Chondrocyte (in vitro differentiated cells): ENCODE results near the gene TSPAN2. TPM values are rescaled to one million over a fixed set of nuclear protein-coding genes. Genes with fewer than 3 reads are reported as not detected.

Experiments used
- DNase-seq: peaks from one replicate; pipeline ENCODE4 v3.0.0; 2021; ENCODE audit warnings: mixed read lengths, low spot score
- H3K27ac Mint-ChIP-seq: one replicate; pipeline ENCODE4 v1.8.0; 2021; ENCODE audit warnings: mild to moderate bottlenecking, moderate library complexity, mixed read lengths; ENCODE audit not compliant: unreplicated experiment
- H3K27me3 Mint-ChIP-seq: 2 replicates; pipeline ENCODE4 v1.8.0; 2021; ENCODE audit warnings: low read depth, mixed read lengths
- H3K36me3 Mint-ChIP-seq: 2 replicates; pipeline ENCODE4 v1.8.0; 2021; ENCODE audit warnings: low read depth, mixed read lengths
- H3K4me1 Mint-ChIP-seq: 2 replicates; pipeline ENCODE4 v1.8.0; 2021; ENCODE audit warnings: low read depth, mild to moderate bottlenecking, mixed read lengths
- H3K4me3 Mint-ChIP-seq: one replicate; pipeline ENCODE4 v1.8.0; 2021; ENCODE audit warnings: mild to moderate bottlenecking, moderate library complexity, mixed read lengths; ENCODE audit not compliant: unreplicated experiment
- H3K9me3 Mint-ChIP-seq: 2 replicates; pipeline ENCODE4 v1.8.0; 2021; ENCODE audit warnings: low read depth, mixed read lengths
- long read RNA-seq: library from polyadenylated mRNA; stranded (forward); transcript quantifications from one replicate; pipeline ENCODE4 v2.0.0, GENCODE V29; 2021
- total RNA-seq: library from RNA; stranded (reverse); gene quantifications from 3 replicates; pipeline ENCODE4 v1.2.1, GENCODE V29; 2021
- TF ChIP-seq, protein P1 (sequence below): fragments of 200-600 bp; sonication (generic); IDR thresholded peaks from 2 replicates; pipeline ENCODE4 v1.5.0; 2021; ENCODE audit warnings: antibody characterized with exemption, mild to moderate bottlenecking, moderate library complexity

TSPAN2 gene
- total RNA-seq, result 218 to 498 TPM (median 227 TPM) in 3 replicates
- long read RNA-seq, transcript TSPAN2-202 (8 exons, 3,177 nt), result major isoform, 316 of 385 reads
- long read RNA-seq, transcript TSPAN2-203 (7 exons, 671 nt), result minor isoform, 20 of 385 reads
- long read RNA-seq, partial matches to known transcripts, result 4 of 385 reads
- long read RNA-seq, other reads (novel, unspliced or antisense), result 41 of 385 reads

DNA sequence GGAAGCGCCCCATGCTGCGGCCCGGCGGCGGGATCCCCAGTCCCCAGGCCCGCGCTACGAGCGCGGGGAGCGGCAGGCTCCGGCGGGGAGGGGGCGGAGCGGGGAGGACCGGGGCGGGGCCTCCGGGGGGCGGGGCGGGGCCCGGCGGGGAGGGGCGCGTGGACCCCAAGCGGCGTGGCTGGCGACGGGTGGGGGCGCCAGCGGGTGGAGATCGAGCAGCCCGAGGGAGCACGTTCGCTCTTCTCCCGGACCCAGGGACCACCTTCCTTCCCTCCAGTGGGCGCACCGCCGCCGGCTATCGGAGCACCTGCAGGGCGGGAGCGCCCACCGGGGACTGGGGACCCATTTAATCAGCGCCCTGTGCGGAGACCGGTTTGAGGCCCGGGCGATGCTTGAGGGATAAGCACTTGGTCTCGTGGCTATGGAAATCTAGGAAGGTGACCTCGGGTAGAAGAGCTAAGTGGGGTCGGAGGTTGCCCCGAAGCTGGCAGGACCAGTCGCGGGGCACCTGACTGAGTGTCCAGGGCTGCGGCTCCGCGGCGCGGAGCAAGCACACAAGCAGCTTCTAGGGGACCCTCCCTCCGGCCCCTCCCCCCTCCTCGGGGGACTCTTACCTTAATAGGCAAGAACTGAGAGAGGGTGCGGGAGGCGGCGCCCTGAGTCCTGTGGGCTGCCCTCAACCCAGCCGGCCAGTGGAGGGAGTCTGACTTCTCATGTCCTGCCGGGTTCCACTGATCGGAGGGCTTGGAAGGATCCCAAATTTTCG is at the start of gene TSPAN2:
TSPAN2 (minus strand) TSS at position 84 of the 766 bp plus-strand sequence; CDS start at position 13, 71 bp downstream.
- Mint-ChIP-seq H3K4me3 (peak within 1 kb of the TSS; percentile 84), H3K36me3 (peaks cover 2% of the 10 kb centered on the region), H3K27me3 (no peaks in the 10 kb centered on the region), H3K4me1 (peaks cover 73% of the 10 kb centered on the region), H3K9me3 (peaks cover 5% of the 10 kb centered on the region), H3K27ac (peak within 1 kb of the TSS; percentile 93)
- TF ChIP-seq, protein P1, sequence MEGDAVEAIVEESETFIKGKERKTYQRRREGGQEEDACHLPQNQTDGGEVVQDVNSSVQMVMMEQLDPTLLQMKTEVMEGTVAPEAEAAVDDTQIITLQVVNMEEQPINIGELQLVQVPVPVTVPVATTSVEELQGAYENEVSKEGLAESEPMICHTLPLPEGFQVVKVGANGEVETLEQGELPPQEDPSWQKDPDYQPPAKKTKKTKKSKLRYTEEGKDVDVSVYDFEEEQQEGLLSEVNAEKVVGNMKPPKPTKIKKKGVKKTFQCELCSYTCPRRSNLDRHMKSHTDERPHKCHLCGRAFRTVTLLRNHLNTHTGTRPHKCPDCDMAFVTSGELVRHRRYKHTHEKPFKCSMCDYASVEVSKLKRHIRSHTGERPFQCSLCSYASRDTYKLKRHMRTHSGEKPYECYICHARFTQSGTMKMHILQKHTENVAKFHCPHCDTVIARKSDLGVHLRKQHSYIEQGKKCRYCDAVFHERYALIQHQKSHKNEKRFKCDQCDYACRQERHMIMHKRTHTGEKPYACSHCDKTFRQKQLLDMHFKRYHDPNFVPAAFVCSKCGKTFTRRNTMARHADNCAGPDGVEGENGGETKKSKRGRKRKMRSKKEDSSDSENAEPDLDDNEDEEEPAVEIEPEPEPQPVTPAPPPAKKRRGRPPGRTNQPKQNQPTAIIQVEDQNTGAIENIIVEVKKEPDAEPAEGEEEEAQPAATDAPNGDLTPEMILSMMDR, result peak; percentile 67
- DNase-seq, result peak; percentile 98

DNA sequence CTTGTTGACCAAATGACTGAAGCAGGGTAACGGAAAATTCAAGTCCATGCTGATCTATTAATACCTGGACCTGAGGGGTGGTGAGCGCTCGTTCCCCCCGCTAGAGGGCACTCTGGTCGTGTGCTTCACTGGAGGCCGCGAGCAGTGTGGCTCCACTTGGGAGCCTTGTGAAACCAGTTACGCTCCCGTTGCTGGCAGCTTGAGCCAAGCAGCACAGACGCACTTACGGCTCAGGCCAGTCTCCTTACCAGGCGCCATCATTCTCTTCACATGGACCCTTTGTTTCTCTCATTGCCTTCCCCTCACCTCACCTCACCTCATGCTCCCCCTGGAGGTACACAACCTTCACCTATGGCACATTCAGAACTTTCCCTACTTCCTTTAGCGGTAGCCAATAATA is 49.7 kb upstream of the TSPAN2 start:
- Mint-ChIP-seq H3K36me3 (no peaks in the 10 kb centered on the region), H3K4me3 (no peak overlapping the region), H3K9me3 (peaks cover under 1% of the 10 kb centered on the region), H3K27ac (peak overlapping the region; percentile 11), H3K27me3 (no peaks in the 10 kb centered on the region), H3K4me1 (peaks cover 85% of the 10 kb centered on the region)
- TF ChIP-seq, protein P1, result peak; percentile 94
- no peak for DNase-seq

DNA sequence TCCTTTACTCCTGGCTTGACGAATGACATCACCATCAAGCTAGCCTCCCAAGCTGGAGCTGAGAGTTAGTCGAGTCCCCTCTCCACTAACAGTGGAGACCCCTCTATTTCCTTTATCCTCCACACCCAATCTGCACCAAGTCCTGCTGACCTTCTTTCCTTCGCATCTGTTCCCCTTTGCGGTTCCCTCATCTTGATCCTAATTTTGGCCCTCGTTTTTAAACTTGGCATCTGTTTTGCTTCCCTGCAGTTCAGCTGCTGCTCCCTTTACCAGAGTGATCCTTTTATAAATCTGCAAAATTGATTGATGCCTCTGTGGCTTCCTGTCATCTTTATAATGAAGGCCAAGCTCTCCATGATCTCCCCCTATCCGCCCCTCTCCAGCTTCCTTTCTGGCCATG is 49.0 kb upstream of the TSPAN2 start:
- TF ChIP-seq, protein P1, result no peak
- H3K9me3 Mint-ChIP-seq, result peaks cover 3% of the 10 kb centered on the region
- no peak overlapping the region for H3K27ac Mint-ChIP-seq
- no peaks in the 10 kb centered on the region for H3K27me3 Mint-ChIP-seq
- no peak overlapping the region for H3K4me3 Mint-ChIP-seq
- no peaks in the 10 kb centered on the region for H3K36me3 Mint-ChIP-seq
- H3K4me1 Mint-ChIP-seq, result peaks cover 89% of the 10 kb centered on the region
- no peak for DNase-seq

DNA sequence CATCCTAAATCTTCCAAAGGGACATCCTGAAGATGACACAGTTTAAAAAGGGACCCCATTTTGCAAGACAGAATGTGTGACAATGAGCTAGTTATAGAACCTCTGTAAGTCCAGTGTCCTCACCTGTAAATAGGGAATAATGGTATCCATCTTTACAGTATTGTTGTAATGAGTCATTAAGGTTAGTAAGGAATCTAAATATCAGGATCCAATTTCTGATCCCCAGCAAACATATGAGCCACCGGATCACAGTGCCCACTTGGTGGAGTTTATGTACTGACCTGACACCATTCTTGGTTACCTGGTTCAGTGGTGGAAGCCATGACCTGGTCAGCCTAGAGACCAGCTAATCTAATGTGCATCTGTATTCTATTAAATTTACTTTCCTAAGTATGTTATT is 47.9 kb upstream of the TSPAN2 start:
- Mint-ChIP-seq H3K27ac (no peak overlapping the region), H3K4me3 (no peak overlapping the region), H3K4me1 (peaks cover 89% of the 10 kb centered on the region), H3K9me3 (peaks cover 6% of the 10 kb centered on the region), H3K36me3 (no peaks in the 10 kb centered on the region), H3K27me3 (no peaks in the 10 kb centered on the region)
- no peak for DNase-seq
- TF ChIP-seq, protein P1, result no peak

DNA sequence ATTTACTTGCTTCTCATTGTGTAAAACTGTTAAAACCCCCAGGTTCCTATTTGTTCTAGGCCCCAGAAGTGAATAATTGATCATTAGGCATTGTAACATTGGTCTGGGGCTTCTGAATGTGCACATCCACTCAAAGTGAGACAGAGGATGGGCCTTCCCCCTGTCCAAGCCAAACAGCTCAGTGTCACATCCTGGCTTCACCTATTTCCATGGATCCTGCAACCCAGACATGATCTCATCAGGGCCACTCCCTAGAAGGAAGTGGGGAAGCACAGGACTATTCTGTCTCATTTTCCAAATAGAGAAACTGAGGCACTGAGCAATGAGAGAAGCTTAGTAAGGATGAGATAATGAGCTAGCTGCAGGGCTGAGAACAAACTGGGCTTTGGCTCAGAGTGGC is 47.4 kb upstream of the TSPAN2 start:
- H3K4me3 Mint-ChIP-seq, result no peak overlapping the region
- H3K36me3 Mint-ChIP-seq, result no peaks in the 10 kb centered on the region
- no peak overlapping the region for H3K27ac Mint-ChIP-seq
- no peak for DNase-seq
- peaks cover 6% of the 10 kb centered on the region for H3K9me3 Mint-ChIP-seq
- TF ChIP-seq, protein P1, result no peak
- no peaks in the 10 kb centered on the region for H3K27me3 Mint-ChIP-seq
- H3K4me1 Mint-ChIP-seq, result peaks cover 86% of the 10 kb centered on the region
